H1 (cell line): ENCODE data around the gene GRM1. TPM values are rescaled to one million over a fixed set of nuclear protein-coding genes. Genes with fewer than 3 reads are reported as not detected.

ENCODE experiments used
- CTCF ChIA-PET: fragments of 300-600 bp; sonication (Branson Sonifier 250); formaldehyde crosslinking; loops from one replicate; lab custom pipeline; 2021; ENCODE audit not compliant: partially characterized antibody; lab: Charles Lee
- POLR2A ChIA-PET: fragments of 300-600 bp; sonication (Branson Sonifier 250); formaldehyde crosslinking; loops from one replicate; lab custom pipeline; 2021; ENCODE audit warnings: inconsistent platforms; ENCODE audit not compliant: partially characterized antibody; lab: Charles Lee
- DNase-seq, 2 experiments: peaks; one replicate each; pipeline versions ENCODE4 v3.0.0 to v3.0.0-alpha.2; 2010 to 2022; ENCODE audit warnings: low spot score in 2 of 2, low read depth in 1 of 2, mixed read lengths in 1 of 2
- FAIRE-seq: peaks from 2 replicates; lab custom pipeline; 2011; peaks lifted over from hg19 to GRCh38; lab: Jason Lieb, UNC
- H2AFZ ChIP-seq: 2 replicates; pipeline ENCODE4 v1.8.1; 2012; ENCODE audit warnings: low read length, inconsistent platforms
- H2AK5ac ChIP-seq: 2 replicates; pipeline ENCODE4 v1.6.1; 2013; ENCODE audit warnings: low read depth, low read length
- H2BK120ac ChIP-seq: replicated peaks from 2 replicates; pipeline ENCODE3; 2013; ENCODE audit warnings: low read depth, low read length, inconsistent platforms
- H2BK12ac ChIP-seq: 2 replicates; pipeline ENCODE4 v1.6.1; 2013; ENCODE audit warnings: low read depth, low read length
- H2BK15ac ChIP-seq: 2 replicates; pipeline ENCODE4 v1.6.1; 2013; ENCODE audit warnings: low read length
- H2BK20ac ChIP-seq: 2 replicates; pipeline ENCODE4 v1.6.1; 2013; ENCODE audit warnings: low read length
- H2BK5ac ChIP-seq: 2 replicates; pipeline ENCODE4 v1.6.1; 2013; ENCODE audit warnings: low read depth, low read length
- H3K14ac ChIP-seq: 2 replicates; pipeline ENCODE4 v1.6.1; 2013; ENCODE audit warnings: inconsistent platforms; ENCODE audit not compliant: insufficient read length
- H3K18ac ChIP-seq: 2 replicates; pipeline ENCODE4 v1.6.1; 2013; ENCODE audit warnings: low read length; ENCODE audit errors: extremely low read depth
- H3K23ac ChIP-seq: 2 replicates; pipeline ENCODE4 v1.6.1; 2013; ENCODE audit warnings: inconsistent platforms; ENCODE audit not compliant: insufficient read length
- H3K23me2 ChIP-seq: 2 replicates; pipeline ENCODE4 v1.6.1; 2013; ENCODE audit warnings: low read depth, low read length
- H3K27ac ChIP-seq: 2 replicates; pipeline ENCODE4 v1.6.1; 2011; ENCODE audit warnings: low read depth, low read length, inconsistent platforms
- H3K27me3 ChIP-seq, 4 experiments: replicated peaks in 1 of 4; 1 replicate in 1 of 4; 2 replicates in 3 of 4; pipeline versions ENCODE4 v1.6.1 to v1.8.1; 2011 to 2013; ENCODE audit warnings: low read length in 3 of 4, mild to moderate bottlenecking in 3 of 4, inconsistent platforms in 2 of 4, mixed read lengths in 2 of 4, moderate library complexity in 1 of 4; ENCODE audit not compliant: control insufficient read depth in 3 of 4, insufficient read depth in 3 of 4; ENCODE audit errors: extremely low read depth in 1 of 4
- H3K36me3 ChIP-seq, 4 experiments: 2 replicates each; pipeline versions ENCODE4 v1.6.1 to v1.8.1; 2011 to 2013; ENCODE audit warnings: mild to moderate bottlenecking in 4 of 4, low read length in 3 of 4, moderate library complexity in 2 of 4, control low read depth in 1 of 4, inconsistent platforms in 1 of 4; ENCODE audit not compliant: insufficient read depth in 4 of 4, control insufficient read depth in 2 of 4
- H3K4ac ChIP-seq: replicated peaks from 2 replicates; pipeline ENCODE3; 2013; ENCODE audit warnings: low read length, low read depth, mixed read lengths, inconsistent platforms; ENCODE audit not compliant: insufficient read length
- H3K4me1 ChIP-seq, 4 experiments: replicated peaks in 1 of 4; 1 replicate in 1 of 4; 2 replicates in 3 of 4; pipeline versions ENCODE4 v1.6.1 to v1.8.1; 2011 to 2013; ENCODE audit warnings: low read length in 3 of 4, inconsistent platforms in 2 of 4, mixed read lengths in 1 of 4; ENCODE audit not compliant: insufficient read depth in 4 of 4, control insufficient read depth in 3 of 4
- H3K4me2 ChIP-seq, 2 experiments: 2 replicates each; pipeline versions ENCODE4 v1.6.1 to v1.8.1; 2011 to 2013; ENCODE audit warnings: low read depth in 2 of 2, low read length in 2 of 2, control low read depth in 1 of 2, inconsistent platforms in 1 of 2, mild to moderate bottlenecking in 1 of 2; ENCODE audit not compliant: insufficient read depth in 1 of 2
- H3K4me3 ChIP-seq, 4 experiments: fragments of 200-600, 300-600 bp in 1 of 4; sonication (generic), shearing (Covaris generic), sonication (Bioruptor Twin) in 1 of 4; 2 replicates each; pipeline versions ENCODE4 v1.5.1 to v1.8.1; 2011 to 2016; ENCODE audit warnings: low read length in 4 of 4, low read depth in 3 of 4, control low read depth in 2 of 4, inconsistent platforms in 2 of 4, mild to moderate bottlenecking in 2 of 4, mixed read lengths in 1 of 4, moderate library complexity in 1 of 4; ENCODE audit not compliant: insufficient read depth in 2 of 4; ENCODE audit errors: extremely low read depth in 1 of 4
- H3K56ac ChIP-seq: replicated peaks from 2 replicates; pipeline ENCODE3; 2013; ENCODE audit warnings: low read depth, mild to moderate bottlenecking, mixed read lengths, low read length, inconsistent platforms; ENCODE audit not compliant: insufficient read length
- H3K79me1 ChIP-seq: 2 replicates; pipeline ENCODE4 v1.6.1; 2013; ENCODE audit warnings: low read depth, low read length, control low read depth
- H3K79me2 ChIP-seq, 2 experiments: 2 replicates each; pipeline versions ENCODE4 v1.6.1 to v1.8.1; 2012 to 2013; ENCODE audit warnings: low read length in 2 of 2, mild to moderate bottlenecking in 2 of 2, inconsistent platforms in 1 of 2; ENCODE audit not compliant: insufficient read depth in 2 of 2, control insufficient read depth in 1 of 2
- H3K9ac ChIP-seq, 4 experiments: replicated peaks in 1 of 4; 1 replicate in 1 of 4; 2 replicates in 3 of 4; pipeline versions ENCODE4 v1.6.1 to v1.8.1; 2011 to 2013; ENCODE audit warnings: low read depth in 3 of 4, low read length in 3 of 4, control low read depth in 2 of 4, mild to moderate bottlenecking in 2 of 4, moderate library complexity in 2 of 4, inconsistent platforms in 1 of 4; ENCODE audit errors: extremely low read depth in 1 of 4
- H3K9me3 ChIP-seq, 2 experiments: 2 replicates each; pipeline versions ENCODE4 v1.6.1 to v1.8.1; 2012 to 2013; ENCODE audit warnings: mild to moderate bottlenecking in 2 of 2, moderate library complexity in 2 of 2, control low read depth in 1 of 2, inconsistent platforms in 1 of 2, low read depth in 1 of 2, low read length in 1 of 2, mixed read lengths in 1 of 2; ENCODE audit not compliant: insufficient read depth in 2 of 2
- H4K20me1 ChIP-seq, 2 experiments: replicated peaks in 1 of 2; 2 replicates each; pipeline versions ENCODE3 to v1.8.1; 2011 to 2013; ENCODE audit warnings: inconsistent platforms in 2 of 2, low read length in 2 of 2, mild to moderate bottlenecking in 1 of 2; ENCODE audit not compliant: insufficient read depth in 2 of 2, control insufficient read depth in 1 of 2
- H4K5ac ChIP-seq: 2 replicates; pipeline ENCODE4 v1.6.1; 2013; ENCODE audit warnings: low read length, low read depth, mixed read lengths, inconsistent platforms; ENCODE audit not compliant: insufficient read length
- H4K8ac ChIP-seq: 2 replicates; pipeline ENCODE4 v1.8.0; 2013; ENCODE audit warnings: mild to moderate bottlenecking, moderate library complexity, low read length, inconsistent platforms; ENCODE audit not compliant: insufficient read depth; ENCODE audit errors: extremely low read depth
- H4K91ac ChIP-seq: replicated peaks from 2 replicates; pipeline ENCODE3; 2013; ENCODE audit warnings: low read length, mixed read lengths, inconsistent platforms; ENCODE audit not compliant: insufficient read length
- BCL11A ChIP-seq, 2 experiments: IDR thresholded peaks; one replicate each; pipeline ENCODE4 v1.6.1; 2011; ENCODE audit warnings: low read depth in 2 of 2, low read length in 2 of 2, mild to moderate bottlenecking in 2 of 2
- BRCA1 ChIP-seq: IDR thresholded peaks from 2 replicates; pipeline ENCODE4 v1.6.1; 2012; ENCODE audit warnings: low read depth, low read length, improper control_type of control experiment
- CBX5 ChIP-seq: fragments of 300-800, 300-1000 bp; sonication (generic); IDR thresholded peaks from 2 replicates; pipeline ENCODE4 v1.7.1; 2016; ENCODE audit warnings: antibody characterized with exemption, low read length, low read depth
- KDM1A ChIP-seq: fragments of 200-600, 300-600 bp; sonication (generic); IDR thresholded peaks from 2 replicates; pipeline ENCODE4 v1.7.1; 2016; ENCODE audit warnings: mild to moderate bottlenecking, low read length, borderline replicate concordance
- PHF8 ChIP-seq: fragments of 200-600 bp; sonication (generic); conservative IDR thresholded peaks from 2 replicates; pipeline ENCODE4 v1.7.1; 2012; ENCODE audit warnings: low read depth, mild to moderate bottlenecking, inconsistent platforms, low read length, moderate library complexity
- RBBP5 ChIP-seq: IDR thresholded peaks from 2 replicates; pipeline ENCODE4 v1.7.1; 2012; ENCODE audit warnings: low read depth, mild to moderate bottlenecking, inconsistent platforms, low read length, moderate library complexity, borderline replicate concordance
- RFX5 ChIP-seq: IDR thresholded peaks from 2 replicates; pipeline ENCODE4 v1.6.1; 2011; ENCODE audit warnings: low read depth, low read length, improper control_type of control experiment, borderline replicate concordance
- SP2 ChIP-seq: IDR thresholded peaks from 2 replicates; pipeline ENCODE4 v1.6.1; 2012; ENCODE audit warnings: mild to moderate bottlenecking, low read length, inconsistent platforms
- SP4 ChIP-seq: IDR thresholded peaks from 2 replicates; pipeline ENCODE4 v1.6.1; 2012; ENCODE audit warnings: low read length, inconsistent platforms
- TBP ChIP-seq: IDR thresholded peaks from 2 replicates; pipeline ENCODE4 v1.6.1; 2011; ENCODE audit warnings: low read depth, low read length, improper control_type of control experiment
- TEAD4 ChIP-seq: IDR thresholded peaks from 2 replicates; pipeline ENCODE4 v1.6.1; 2012; ENCODE audit warnings: low read depth, low read length, inconsistent platforms, mixed read lengths
- WGBS, 2 experiments: shearing (Covaris generic) in 1 of 2; methylation state at CpG; one replicate each; pipeline versions ENCODE4 v1.1.6 to v1.1.7; 2013 to 2015; ENCODE audit warnings: low lambda C conversion rate in 2 of 2, mixed read lengths in 2 of 2, inconsistent platforms in 1 of 2, low coverage in 1 of 2, missing lambda C conversion rate in 1 of 2; ENCODE audit not compliant: insufficient replicate concordance in 2 of 2, insufficient coverage in 1 of 2, insufficient read length in 1 of 2; ENCODE audit errors: extremely low coverage in 1 of 2, missing lambda C conversion rate in 1 of 2; 5-methylcytosine and 5-hydroxymethylcytosine counted together
- polyA plus RNA-seq, 7 experiments: library from polyadenylated mRNA; depleted of rRNA in 3 of 7; stranded (reverse) in 5 of 7; unstranded in 2 of 7; fragments of >200 nt in 5 of 7; fragments of 200-250 nt in 2 of 7; gene quantifications; 1 replicate in 5 of 7; 2 replicates in 1 of 7; 4 replicates in 1 of 7; pipeline versions ENCODE4 v1.2.1 to v1.2.3, GENCODE V29; 2011 to 2013; ENCODE audit warnings: missing spikeins in 2 of 7, mixed read lengths in 2 of 7
- total RNA-seq: library from RNA; stranded (reverse); fragmentation: NEBNext Ultra II Directional; extraction: Animal tissue kit (Norgen Biotek cat#: 25700); gene quantifications from 2 replicates; pipeline ENCODE4 v1.2.1, GENCODE V29; 2021
- TF ChIP-seq, protein P1 (sequence below), 3 experiments: IDR thresholded peaks; 1 replicate in 2 of 3; 2 replicates in 1 of 3; pipeline versions ENCODE4 v1.5.1 to v1.6.1; 2011; ENCODE audit warnings: low read length in 3 of 3, mild to moderate bottlenecking in 3 of 3, inconsistent platforms in 2 of 3, low read depth in 1 of 3, moderate library complexity in 1 of 3; ENCODE audit not compliant: insufficient read depth in 1 of 3; ENCODE audit errors: control extremely low read depth in 1 of 3

GRM1 gene
- total and polyA plus RNA-seq, 2 of the 8 experiments (the other 6 are each of a cell fraction or from before 2014, with no cell fraction given) = 0.15 to 1.3 TPM

DNA sequence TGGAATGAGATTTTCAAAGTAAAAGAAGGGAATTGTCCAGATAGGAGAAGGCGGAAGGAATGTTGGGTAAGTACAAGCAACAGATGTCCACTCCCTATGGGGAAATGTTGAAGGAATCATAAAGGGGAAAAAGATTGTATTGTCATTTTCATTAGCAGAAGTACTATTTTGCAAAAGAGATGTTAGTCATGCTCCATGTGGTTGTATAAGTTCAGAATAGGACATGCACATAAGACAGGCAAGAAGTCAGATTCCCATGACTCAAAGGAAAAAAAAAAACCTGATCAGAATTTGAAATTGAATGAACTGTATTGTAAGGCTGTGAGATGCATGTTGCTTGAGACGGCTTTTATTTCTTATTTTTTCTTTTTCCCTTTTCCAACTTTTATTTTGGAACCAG lies 36.8 kb downstream of the GRM1 start:
- Histone ChIP-seq H3K36me3 (no peaks in the 10 kb centered on the region), H3K18ac (peak overlapping the region; percentile 9; the same call in 1 of the 2 replicates), H3K56ac (no peak overlapping the region), H3K14ac (no peak overlapping the region), H2BK12ac (no peak overlapping the region), H3K79me1 (no peaks in the 10 kb centered on the region), H2BK120ac (no peak overlapping the region), H3K9ac (no peak overlapping the region), H2BK20ac (no peak overlapping the region), H3K4me2 (no peak overlapping the region), H4K5ac (no peak overlapping the region), H3K27me3 (no peaks in the 10 kb centered on the region), H4K8ac (no peak overlapping the region), H2BK15ac (no peak overlapping the region), H3K79me2 (no peaks in the 10 kb centered on the region), H3K9me3 (no peaks in the 10 kb centered on the region), H3K4ac (no peak overlapping the region), H3K23me2 (no peaks in the 10 kb centered on the region), H2BK5ac (no peak overlapping the region), H3K4me3 (no peak overlapping the region), H3K4me1 (0 out of 7 replicates have a peak, but pooled peaks cover 0 to 2% (median 0%) of the 10 kb centered on the region in 4 experiments), H3K23ac (no peak overlapping the region), H4K20me1 (no peaks in the 10 kb centered on the region), H2AFZ (no peak overlapping the region), H2AK5ac (no peak overlapping the region), H3K27ac (no peak overlapping the region), H4K91ac (no peak overlapping the region)
- no peak for DNase-seq
- ChIA-PET POLR2A (no interaction called here), CTCF (interaction anchor here (0.6 kb wide), 1 partner anchor 505 kb away, joined by 3 read pairs; no protein-coding TSS in a partner anchor)
- 92% methylated on average over 2 of the region's 2 CpGs; no CpG with 5 or more reads in 1 of the 2 experiments for WGBS, 2 experiments
- no peak for FAIRE-seq
- TF ChIP-seq CBX5 (no peak), PHF8 (no peak), BCL11A (IDR thresholded peaks at IDR 0.05; ENCODE audit: low read depth in 2 of 2, low read length in 2 of 2) (no peak), SP2 (no peak), SP4 (no peak), RFX5 (no peak), KDM1A (no peak), TEAD4 (no peak), RBBP5 (no peak), TBP (no peak), BRCA1 (no peak)
- TF ChIP-seq, protein P1, sequence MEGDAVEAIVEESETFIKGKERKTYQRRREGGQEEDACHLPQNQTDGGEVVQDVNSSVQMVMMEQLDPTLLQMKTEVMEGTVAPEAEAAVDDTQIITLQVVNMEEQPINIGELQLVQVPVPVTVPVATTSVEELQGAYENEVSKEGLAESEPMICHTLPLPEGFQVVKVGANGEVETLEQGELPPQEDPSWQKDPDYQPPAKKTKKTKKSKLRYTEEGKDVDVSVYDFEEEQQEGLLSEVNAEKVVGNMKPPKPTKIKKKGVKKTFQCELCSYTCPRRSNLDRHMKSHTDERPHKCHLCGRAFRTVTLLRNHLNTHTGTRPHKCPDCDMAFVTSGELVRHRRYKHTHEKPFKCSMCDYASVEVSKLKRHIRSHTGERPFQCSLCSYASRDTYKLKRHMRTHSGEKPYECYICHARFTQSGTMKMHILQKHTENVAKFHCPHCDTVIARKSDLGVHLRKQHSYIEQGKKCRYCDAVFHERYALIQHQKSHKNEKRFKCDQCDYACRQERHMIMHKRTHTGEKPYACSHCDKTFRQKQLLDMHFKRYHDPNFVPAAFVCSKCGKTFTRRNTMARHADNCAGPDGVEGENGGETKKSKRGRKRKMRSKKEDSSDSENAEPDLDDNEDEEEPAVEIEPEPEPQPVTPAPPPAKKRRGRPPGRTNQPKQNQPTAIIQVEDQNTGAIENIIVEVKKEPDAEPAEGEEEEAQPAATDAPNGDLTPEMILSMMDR (IDR thresholded peaks at IDR 0.05; ENCODE audit: control extremely low read depth in 1 of 3, insufficient read depth in 1 of 3, low read depth in 1 of 3, low read length in 3 of 3) = no peak
